ENCODE measurements around the gene GREB1. TPM values are rescaled to one million over a fixed set of nuclear protein-coding genes. Genes with fewer than 3 reads are reported as not detected.

GREB1 gene
- total and polyA plus RNA-seq, 2 of the 13 experiments (the other 11 are each of a cell fraction or from before 2014, with no cell fraction given), result 31.3 to 61.2 TPM

DNA sequence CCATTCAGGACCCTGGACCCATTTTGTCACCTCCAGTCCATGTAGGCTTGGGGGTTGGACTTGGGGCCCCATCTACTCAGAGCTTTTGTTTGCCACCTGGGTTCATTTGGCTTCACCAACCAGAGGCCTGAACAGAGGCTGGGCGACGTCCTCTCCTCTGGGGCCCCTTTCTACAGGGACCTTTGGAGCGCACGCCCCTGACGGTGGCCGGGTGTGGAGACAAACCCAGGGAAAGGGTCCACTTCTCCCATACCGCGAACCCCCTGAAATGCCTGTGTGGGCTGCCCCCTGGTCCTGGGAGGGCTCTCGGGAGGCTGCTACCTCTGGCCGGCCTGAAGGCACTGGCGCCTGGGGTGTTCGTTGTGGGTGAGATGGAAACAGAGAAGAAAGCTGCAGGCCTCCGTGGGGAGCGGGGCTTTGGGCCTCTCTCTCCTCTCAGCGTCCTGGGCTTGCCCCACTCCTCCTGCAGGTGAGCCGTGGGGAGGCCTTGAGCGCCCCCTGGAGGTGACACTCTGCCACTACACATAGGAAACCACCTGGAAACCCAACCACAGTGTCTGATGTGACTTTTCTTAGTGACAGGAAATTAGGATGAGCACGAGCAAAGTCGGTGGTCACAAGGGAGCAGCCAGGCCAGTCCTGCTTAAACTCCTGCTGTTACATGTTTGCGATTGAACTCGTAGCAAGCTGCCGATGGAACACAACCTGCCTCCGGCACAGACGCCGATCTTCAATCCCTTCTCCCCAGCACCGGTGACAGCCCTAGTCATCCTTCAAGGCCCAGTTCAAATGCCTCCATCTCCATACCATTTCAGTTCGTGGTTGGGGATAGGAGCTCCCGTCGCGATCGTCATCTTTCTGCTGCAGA, 148.1 kb downstream of the GREB1 start (continued):
- TF ChIP-seq ZFY (CRISPR knock-in tag; IDR thresholded peaks at IDR 0.05) (peak; percentile 41; the same call in 1 of the 2 replicates), FOXC1 (CRISPR knock-in tag; IDR thresholded peaks at IDR 0.05; ENCODE audit: borderline replicate concordance) (0 out of 2 replicates have a peak, but pooled peaks have one; percentile 12), CREB1 (IDR thresholded peaks at IDR 0.05) (no peak), CREB1 (CRISPR knock-in tag; IDR thresholded peaks at IDR 0.05) (no peak), TBX2 (CRISPR knock-in tag; IDR thresholded peaks at IDR 0.05; ENCODE audit: borderline replicate concordance) (no peak; the same call in 1 of the 2 replicates), ZNF572 (CRISPR knock-in tag; IDR thresholded peaks at IDR 0.05) (0 out of 2 replicates have a peak, but pooled peaks have one; percentile 40), ZBTB38 (CRISPR knock-in tag; IDR thresholded peaks at IDR 0.05) (peak; percentile 64; the same call in 1 of the 2 replicates), ZMYM4 (CRISPR knock-in tag; IDR thresholded peaks at IDR 0.05) (peak; percentile 46), ZFX (CRISPR knock-in tag; IDR thresholded peaks at IDR 0.05; ENCODE audit: low read depth) (peak; percentile 49; the same call in 1 of the 2 replicates), ZBTB40 (IDR thresholded peaks at IDR 0.05) (no peak), ZBTB40 (CRISPR knock-in tag; IDR thresholded peaks at IDR 0.05) (peak; percentile 23; the same call in 1 of the 2 replicates), MEF2D (CRISPR knock-in tag; IDR thresholded peaks at IDR 0.05) (0 out of 2 replicates have a peak, but pooled peaks have one; percentile 43), ZNF441 (CRISPR knock-in tag; IDR thresholded peaks at IDR 0.05; ENCODE audit: borderline replicate concordance) (no peak), NFKBIZ (CRISPR knock-in tag; IDR thresholded peaks at IDR 0.05) (no peak), TFAP4 (IDR thresholded peaks at IDR 0.05; ENCODE audit: borderline replicate concordance, low read depth) (no peak), ZNF891 (CRISPR knock-in tag; IDR thresholded peaks at IDR 0.05) (peak; percentile 72; the same call in 1 of the 2 replicates), ZSCAN31 (CRISPR knock-in tag; IDR thresholded peaks at IDR 0.05; ENCODE audit: low read depth) (peak; percentile 48; the same call in 1 of the 2 replicates)
- TF ChIP-seq, protein P1, sequence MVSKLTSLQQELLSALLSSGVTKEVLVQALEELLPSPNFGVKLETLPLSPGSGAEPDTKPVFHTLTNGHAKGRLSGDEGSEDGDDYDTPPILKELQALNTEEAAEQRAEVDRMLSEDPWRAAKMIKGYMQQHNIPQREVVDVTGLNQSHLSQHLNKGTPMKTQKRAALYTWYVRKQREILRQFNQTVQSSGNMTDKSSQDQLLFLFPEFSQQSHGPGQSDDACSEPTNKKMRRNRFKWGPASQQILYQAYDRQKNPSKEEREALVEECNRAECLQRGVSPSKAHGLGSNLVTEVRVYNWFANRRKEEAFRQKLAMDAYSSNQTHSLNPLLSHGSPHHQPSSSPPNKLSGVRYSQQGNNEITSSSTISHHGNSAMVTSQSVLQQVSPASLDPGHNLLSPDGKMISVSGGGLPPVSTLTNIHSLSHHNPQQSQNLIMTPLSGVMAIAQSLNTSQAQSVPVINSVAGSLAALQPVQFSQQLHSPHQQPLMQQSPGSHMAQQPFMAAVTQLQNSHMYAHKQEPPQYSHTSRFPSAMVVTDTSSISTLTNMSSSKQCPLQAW (CRISPR knock-in tag; IDR thresholded peaks at IDR 0.05), result 0 out of 2 replicates have a peak, but pooled peaks have one; percentile 18

All from HepG2 (cell line).